OCI-LY1 (cell line): ENCODE results near the gene HSPBAP1.

Experiments used
- CTCF ChIP-seq: fragments of 200-600 bp; sonication (generic), shearing (Covaris generic); IDR thresholded peaks from 2 replicates; pipeline ENCODE4 v1.5.1; 2017; ENCODE audit warnings: mild to moderate bottlenecking, antibody characterized with exemption, low read length, moderate library complexity, mixed read lengths
- EZH2 ChIP-seq: fragments of 200-600 bp; sonication (generic), shearing (Covaris generic); IDR thresholded peaks from 2 replicates; pipeline ENCODE4 v1.8.0; 2017; ENCODE audit warnings: borderline replicate concordance, mixed run types, mild to moderate bottlenecking, antibody characterized with exemption, low read length, moderate library complexity, mixed read lengths

GRCh38 chr3:122826278-122826677 is 32.6 kb upstream of the HSPBAP1 start:
- TF ChIP-seq CTCF (no peak), EZH2 (no peak)
